ENCODE data around the gene PPP1CB. TPM values are rescaled to one million over a fixed set of nuclear protein-coding genes. Genes with fewer than 3 reads are reported as not detected.

PPP1CB gene
- polyA plus RNA-seq, 1 of the 3 experiments (the other 2 are of a cell fraction): 24.7 TPM

DNA sequence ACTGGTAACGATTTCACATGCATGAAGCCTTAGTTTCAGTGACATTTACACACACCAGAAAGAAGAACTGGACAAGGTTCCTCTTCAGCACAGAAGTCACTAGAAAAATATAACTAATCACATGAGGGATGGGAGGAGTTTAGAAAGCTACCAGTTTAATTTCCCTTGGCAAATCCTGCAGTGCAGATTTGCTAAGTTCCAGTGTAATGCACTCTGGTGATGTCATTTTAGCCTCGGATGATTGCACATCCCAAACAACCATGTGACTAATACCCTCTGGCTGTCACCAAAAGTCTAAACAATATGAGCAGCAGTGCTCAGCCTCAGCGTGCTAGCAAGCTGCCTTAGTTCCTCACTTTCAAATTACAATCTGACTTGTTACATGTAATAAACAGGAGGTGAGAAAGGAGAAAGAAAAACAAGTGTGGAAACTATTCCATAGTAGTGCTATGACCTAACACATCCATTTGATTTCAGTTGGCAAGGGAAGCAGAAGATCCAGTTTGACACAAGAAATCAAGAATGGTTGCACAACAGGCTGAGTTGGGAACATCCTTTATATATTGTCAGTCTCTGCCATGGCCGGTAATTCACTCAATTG lies 35.3 kb upstream of the PPP1CB start:
- no peaks in the 10 kb centered on the region for H3K9me2 ChIP-seq
- H3K27me3 ChIP-seq (ENCODE audit: insufficient read depth): no peaks in the 10 kb centered on the region
- H3K4me2 ChIP-seq: peak overlapping the region; percentile 17
- no peak overlapping the region for H3K4me3 ChIP-seq (ENCODE audit: low read depth in 2 of 2, low read length in 1 of 2)
- H3F3A ChIP-seq (replicated peaks; ENCODE audit: insufficient read depth): peaks cover 15% of the 10 kb centered on the region
- no peaks in the 10 kb centered on the region for H3K9me3 ChIP-seq
- H3K36me3 ChIP-seq (replicated peaks in 1 of 2; ENCODE audit: control insufficient read depth in 1 of 2, insufficient read depth in 2 of 2, low read length in 1 of 2): no peaks in the 10 kb centered on the region
- peaks cover 2 to 20% of the 10 kb centered on the region in 2 experiments; a peak in 2 of 4 replicates for H3K4me1 ChIP-seq (ENCODE audit: control insufficient read depth in 1 of 2, insufficient read depth in 2 of 2, low read depth in 1 of 2, low read length in 1 of 2)
- CTCF ChIA-PET: no interaction called here
- peak; percentile 67 for DNase-seq
- 28% methylated on average over 4 of the region's 4 CpGs for WGBS (ENCODE audit: low lambda C conversion rate)
- TF ChIP-seq, protein P1, sequence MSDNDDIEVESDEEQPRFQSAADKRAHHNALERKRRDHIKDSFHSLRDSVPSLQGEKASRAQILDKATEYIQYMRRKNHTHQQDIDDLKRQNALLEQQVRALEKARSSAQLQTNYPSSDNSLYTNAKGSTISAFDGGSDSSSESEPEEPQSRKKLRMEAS (IDR thresholded peaks at IDR 0.05; ENCODE audit: low read depth): peak; percentile 94
- peak; percentile 1; the same call in 1 of the 2 replicates for TF ChIP-seq RAD21 (IDR thresholded peaks at IDR 0.05; ENCODE audit: low read length)
- TF ChIP-seq SIN3A (IDR thresholded peaks at IDR 0.05; ENCODE audit: borderline replicate concordance, low read depth, low read length): peak; percentile 82
- TF ChIP-seq, protein P2, sequence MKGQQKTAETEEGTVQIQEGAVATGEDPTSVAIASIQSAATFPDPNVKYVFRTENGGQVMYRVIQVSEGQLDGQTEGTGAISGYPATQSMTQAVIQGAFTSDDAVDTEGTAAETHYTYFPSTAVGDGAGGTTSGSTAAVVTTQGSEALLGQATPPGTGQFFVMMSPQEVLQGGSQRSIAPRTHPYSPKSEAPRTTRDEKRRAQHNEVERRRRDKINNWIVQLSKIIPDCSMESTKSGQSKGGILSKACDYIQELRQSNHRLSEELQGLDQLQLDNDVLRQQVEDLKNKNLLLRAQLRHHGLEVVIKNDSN (IDR thresholded peaks at IDR 0.05; ENCODE audit: borderline replicate concordance, low read depth): peak; percentile 73; the same call in 1 of the 2 replicates
- TF ChIP-seq, protein P3, sequence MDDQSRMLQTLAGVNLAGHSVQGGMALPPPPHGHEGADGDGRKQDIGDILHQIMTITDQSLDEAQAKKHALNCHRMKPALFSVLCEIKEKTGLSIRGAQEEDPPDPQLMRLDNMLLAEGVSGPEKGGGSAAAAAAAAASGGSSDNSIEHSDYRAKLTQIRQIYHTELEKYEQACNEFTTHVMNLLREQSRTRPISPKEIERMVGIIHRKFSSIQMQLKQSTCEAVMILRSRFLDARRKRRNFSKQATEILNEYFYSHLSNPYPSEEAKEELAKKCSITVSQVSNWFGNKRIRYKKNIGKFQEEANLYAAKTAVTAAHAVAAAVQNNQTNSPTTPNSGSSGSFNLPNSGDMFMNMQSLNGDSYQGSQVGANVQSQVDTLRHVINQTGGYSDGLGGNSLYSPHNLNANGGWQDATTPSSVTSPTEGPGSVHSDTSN (IDR thresholded peaks at IDR 0.05): peak; percentile 44; the same call in 1 of the 2 replicates
- no peak for TF ChIP-seq FOXM1 (IDR thresholded peaks at IDR 0.05; ENCODE audit: low read depth)
- TF ChIP-seq FOSL2 (IDR thresholded peaks at IDR 0.05; ENCODE audit: borderline replicate concordance, low read depth): peak; percentile 72
- TF ChIP-seq JUND (IDR thresholded peaks at IDR 0.05): 0 out of 2 replicates have a peak, but pooled peaks have one; percentile 28
- peak; percentile 17; the same call in 1 of the 2 replicates for TF ChIP-seq NRF1 (IDR thresholded peaks at IDR 0.05; ENCODE audit: low read depth, low read length)
- TF ChIP-seq TCF12 (IDR thresholded peaks at IDR 0.05): peak; percentile 36; the same call in 1 of the 2 replicates
- peak; percentile 73 for TF ChIP-seq MXI1 (IDR thresholded peaks at IDR 0.05; ENCODE audit: low read depth, low read length)
- peak in 1 of 2 experiments; percentile 23; a peak in 1 of 4 replicates for TF ChIP-seq EP300 (IDR thresholded peaks at IDR 0.05; ENCODE audit: borderline replicate concordance in 1 of 2, low read depth in 1 of 2, low read length in 1 of 2)
- no peak for TF ChIP-seq ELF1 (IDR thresholded peaks at IDR 0.05)
- no peak for TF ChIP-seq GABPA (IDR thresholded peaks at IDR 0.05; ENCODE audit: low read depth)
- H3K27ac ChIP-seq (ENCODE audit: low read depth in 2 of 2, low read length in 1 of 2): peak overlapping the region in 1 of 2 experiments; percentile 50; a peak in 2 of 4 replicates
- no peaks in the 10 kb centered on the region for H4K20me1 ChIP-seq (ENCODE audit: insufficient read depth)
- 0 out of 2 replicates have a peak overlapping the region, but pooled peaks have one; percentile 4 for H3K9ac ChIP-seq
- POLR2A ChIA-PET: interaction anchor here (1.0 kb wide), 1 partner anchor 36 kb away, joined by 3 read pairs; the partner anchor contains the start of gene PPP1CB
- no peaks in the 10 kb centered on the region for H3K79me2 ChIP-seq (ENCODE audit: insufficient read depth)
- H2AFZ ChIP-seq (ENCODE audit: low read depth): peak overlapping the region; percentile 44; the same call in 1 of the 2 replicates

DNA sequence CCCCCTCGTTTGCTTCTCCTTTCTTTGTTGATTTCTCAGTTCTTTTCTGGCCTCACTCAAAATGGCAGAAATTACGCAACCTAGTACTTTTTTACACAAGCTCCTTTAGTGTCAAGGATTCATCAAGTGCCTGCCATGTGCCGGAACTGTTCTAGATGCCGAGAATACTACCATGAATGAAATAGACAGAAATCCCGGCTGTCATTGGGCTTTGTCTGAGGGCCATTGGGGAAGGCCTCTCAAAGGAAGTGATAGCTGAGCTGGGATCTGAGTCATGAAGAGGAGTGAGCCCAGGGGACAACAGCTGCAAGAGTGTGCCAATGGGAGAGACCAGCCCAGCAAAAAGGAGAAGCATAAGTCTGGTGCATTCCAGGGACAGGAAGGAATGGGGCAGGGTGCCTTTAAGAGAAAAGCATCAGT lies 34.3 kb upstream of the PPP1CB start:
- no peaks in the 10 kb centered on the region for H3K27me3 ChIP-seq (ENCODE audit: insufficient read depth)
- TF ChIP-seq, protein P3 (IDR thresholded peaks at IDR 0.05): 0 out of 2 replicates have a peak, but pooled peaks have one; percentile 30
- peak; percentile 33 for TF ChIP-seq JUND (IDR thresholded peaks at IDR 0.05)
- TF ChIP-seq FOSL2 (IDR thresholded peaks at IDR 0.05; ENCODE audit: borderline replicate concordance, low read depth): peak; percentile 59; the same call in 1 of the 2 replicates
- no peak for TF ChIP-seq POLR2AphosphoS5 (IDR thresholded peaks at IDR 0.05; ENCODE audit: low read depth, low read length)
- 0 out of 4 replicates have a peak, but pooled peaks of 1 of the 2 experiments have one; percentile 12 for TF ChIP-seq EP300 (IDR thresholded peaks at IDR 0.05; ENCODE audit: borderline replicate concordance in 1 of 2, low read depth in 1 of 2, low read length in 1 of 2)
- peak; percentile 49 for TF ChIP-seq TCF12 (IDR thresholded peaks at IDR 0.05)
- no peak for TF ChIP-seq NFIC (IDR thresholded peaks at IDR 0.05; ENCODE audit: borderline replicate concordance)
- TF ChIP-seq, protein P1 (IDR thresholded peaks at IDR 0.05; ENCODE audit: low read depth): 0 out of 2 replicates have a peak, but pooled peaks have one; percentile 45
- TF ChIP-seq FOXM1 (IDR thresholded peaks at IDR 0.05; ENCODE audit: low read depth): no peak
- TF ChIP-seq, protein P4, sequence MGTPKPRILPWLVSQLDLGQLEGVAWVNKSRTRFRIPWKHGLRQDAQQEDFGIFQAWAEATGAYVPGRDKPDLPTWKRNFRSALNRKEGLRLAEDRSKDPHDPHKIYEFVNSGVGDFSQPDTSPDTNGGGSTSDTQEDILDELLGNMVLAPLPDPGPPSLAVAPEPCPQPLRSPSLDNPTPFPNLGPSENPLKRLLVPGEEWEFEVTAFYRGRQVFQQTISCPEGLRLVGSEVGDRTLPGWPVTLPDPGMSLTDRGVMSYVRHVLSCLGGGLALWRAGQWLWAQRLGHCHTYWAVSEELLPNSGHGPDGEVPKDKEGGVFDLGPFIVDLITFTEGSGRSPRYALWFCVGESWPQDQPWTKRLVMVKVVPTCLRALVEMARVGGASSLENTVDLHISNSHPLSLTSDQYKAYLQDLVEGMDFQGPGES (IDR thresholded peaks at IDR 0.05; ENCODE audit: low read depth, low read length): no peak
- no peak for TF ChIP-seq RXRA (IDR thresholded peaks at IDR 0.05; ENCODE audit: borderline replicate concordance, low read depth)
- no peaks in the 10 kb centered on the region for H3K79me2 ChIP-seq (ENCODE audit: insufficient read depth)
- H3K27ac ChIP-seq (ENCODE audit: low read depth in 2 of 2, low read length in 1 of 2): peak overlapping the region in 1 of 2 experiments; percentile 50; a peak in 2 of 4 replicates
- peak overlapping the region; percentile 44; the same call in 1 of the 2 replicates for H2AFZ ChIP-seq (ENCODE audit: low read depth)
- no peaks in the 10 kb centered on the region for H3K9me2 ChIP-seq
- H4K20me1 ChIP-seq (ENCODE audit: insufficient read depth): no peaks in the 10 kb centered on the region
- no peaks in the 10 kb centered on the region for H3K36me3 ChIP-seq (replicated peaks in 1 of 2; ENCODE audit: control insufficient read depth in 1 of 2, insufficient read depth in 2 of 2, low read length in 1 of 2)
- DNase-seq: no peak
- H3F3A ChIP-seq (replicated peaks; ENCODE audit: insufficient read depth): peaks cover 15% of the 10 kb centered on the region
- peaks cover 2 to 20% of the 10 kb centered on the region in 2 experiments; a peak in 2 of 4 replicates for H3K4me1 ChIP-seq (ENCODE audit: control insufficient read depth in 1 of 2, insufficient read depth in 2 of 2, low read depth in 1 of 2, low read length in 1 of 2)
- H3K9me3 ChIP-seq: no peaks in the 10 kb centered on the region
- 0 out of 2 replicates have a peak overlapping the region, but pooled peaks have one; percentile 4 for H3K9ac ChIP-seq
- WGBS (ENCODE audit: low lambda C conversion rate): 74% methylated on average over 5 of the region's 5 CpGs
- peak overlapping the region; percentile 17; the same call in 1 of the 2 replicates for H3K4me2 ChIP-seq
- POLR2A ChIA-PET: no interaction called here
- no peak overlapping the region for H3K4me3 ChIP-seq (ENCODE audit: low read depth in 2 of 2, low read length in 1 of 2)
- CTCF ChIA-PET: no interaction called here

Data from SK-N-SH (cell line).